Measurements from ENCODE around the gene ALDH7A1.

ALDH7A1 gene

DNA sequence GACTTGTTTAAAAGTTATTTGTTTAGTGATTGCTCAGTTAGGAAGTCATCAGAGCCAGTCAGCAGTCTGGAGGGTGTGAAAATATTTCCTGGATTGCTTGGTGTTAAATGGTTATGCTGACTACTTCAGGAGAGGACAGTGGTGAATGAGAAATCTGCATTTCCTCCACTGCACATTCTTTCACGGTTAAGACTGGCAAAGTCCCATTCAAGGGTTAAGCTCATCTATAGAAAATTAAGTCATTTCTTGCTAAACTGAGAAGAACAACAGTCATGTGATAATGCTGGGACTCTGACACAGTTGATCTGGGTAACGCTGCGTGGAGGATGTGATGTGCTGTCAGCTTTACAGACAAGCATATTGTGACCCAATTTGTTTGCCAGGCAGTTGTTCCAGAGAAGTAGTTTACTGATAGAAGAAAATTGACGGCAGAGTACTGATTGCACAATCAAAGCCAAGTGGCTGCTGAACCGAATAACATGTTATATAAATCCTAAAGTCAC is 91.4 kb downstream of the ALDH7A1 start:
- no peak for DNase-seq

DNA sequence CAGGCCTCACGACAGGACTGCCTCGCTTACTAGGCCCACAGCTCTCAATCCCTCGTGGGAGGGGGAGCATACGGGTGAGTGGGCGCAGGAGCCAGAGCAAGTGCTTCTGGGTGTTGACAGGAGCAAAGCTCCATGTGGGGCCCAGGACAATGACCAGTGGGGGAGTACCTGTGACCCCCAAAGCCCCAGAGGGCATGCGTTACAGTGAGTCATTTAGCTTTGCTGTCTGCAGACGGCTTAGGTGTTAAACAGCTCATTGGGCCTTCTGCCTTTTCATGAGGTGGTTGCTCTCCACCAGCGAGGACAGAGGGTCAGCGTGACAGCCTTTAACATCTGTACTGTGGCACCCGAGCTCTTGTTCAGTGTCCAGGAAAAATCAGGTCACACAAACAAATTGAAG is 93.6 kb downstream of the ALDH7A1 start:
- DNase-seq, result no peak

DNA sequence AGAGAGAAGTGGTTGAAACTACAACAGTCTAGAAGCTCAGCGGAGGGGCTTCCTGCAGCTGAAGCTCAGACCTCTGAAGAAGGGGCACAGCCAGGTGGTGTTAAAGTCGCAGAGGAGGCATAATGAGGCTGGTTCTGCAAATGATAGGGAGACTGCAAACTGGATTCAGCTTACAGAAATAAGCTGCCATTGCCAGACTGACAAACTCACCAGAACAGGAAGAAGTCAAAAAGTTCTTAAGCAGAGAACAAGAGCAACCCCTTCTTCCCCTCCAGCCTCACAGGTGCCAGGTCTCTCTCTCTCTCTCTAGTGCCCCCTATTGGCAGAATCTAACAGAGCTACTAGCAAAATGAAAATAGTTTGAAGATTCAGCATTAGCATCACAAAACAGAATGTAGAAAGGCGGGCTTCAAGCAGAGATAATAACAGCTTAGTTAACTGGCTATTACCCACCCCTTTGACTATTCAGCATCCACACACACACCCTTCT is 95.1 kb downstream of the ALDH7A1 start:
- DNase-seq, result no peak

GRCh38 chr5:126499278-126499677 is 95.7 kb downstream of the ALDH7A1 start:
- no peak for DNase-seq

- no peak for DNase-seq
Observed at GRCh38 chr5:126497506-126497905, 97.5 kb downstream of the ALDH7A1 start.

- DNase-seq, result no peak
Observed at GRCh38 chr5:126494393-126494792, 100.6 kb downstream of the ALDH7A1 start.

DNA sequence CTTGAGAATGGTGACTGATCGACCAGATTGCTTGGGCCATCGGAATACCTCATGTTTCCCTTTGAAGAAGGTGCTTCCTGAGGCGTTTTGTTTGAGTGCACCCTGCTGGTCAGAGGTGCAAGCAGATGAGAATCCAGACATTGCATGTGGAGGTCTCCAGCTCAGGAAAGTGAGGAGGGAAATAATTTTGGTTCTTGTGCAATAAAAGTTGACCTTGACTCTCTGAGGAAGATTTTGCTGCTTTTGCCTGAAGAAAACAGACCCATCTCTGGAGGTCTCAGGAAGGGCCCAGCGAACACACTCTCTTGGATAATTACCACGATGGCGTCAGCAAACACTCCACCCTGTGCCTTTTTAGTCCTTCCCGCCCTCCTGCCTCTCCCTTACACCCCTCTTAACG is 102.1 kb downstream of the ALDH7A1 start:
- no peak for DNase-seq

DNA sequence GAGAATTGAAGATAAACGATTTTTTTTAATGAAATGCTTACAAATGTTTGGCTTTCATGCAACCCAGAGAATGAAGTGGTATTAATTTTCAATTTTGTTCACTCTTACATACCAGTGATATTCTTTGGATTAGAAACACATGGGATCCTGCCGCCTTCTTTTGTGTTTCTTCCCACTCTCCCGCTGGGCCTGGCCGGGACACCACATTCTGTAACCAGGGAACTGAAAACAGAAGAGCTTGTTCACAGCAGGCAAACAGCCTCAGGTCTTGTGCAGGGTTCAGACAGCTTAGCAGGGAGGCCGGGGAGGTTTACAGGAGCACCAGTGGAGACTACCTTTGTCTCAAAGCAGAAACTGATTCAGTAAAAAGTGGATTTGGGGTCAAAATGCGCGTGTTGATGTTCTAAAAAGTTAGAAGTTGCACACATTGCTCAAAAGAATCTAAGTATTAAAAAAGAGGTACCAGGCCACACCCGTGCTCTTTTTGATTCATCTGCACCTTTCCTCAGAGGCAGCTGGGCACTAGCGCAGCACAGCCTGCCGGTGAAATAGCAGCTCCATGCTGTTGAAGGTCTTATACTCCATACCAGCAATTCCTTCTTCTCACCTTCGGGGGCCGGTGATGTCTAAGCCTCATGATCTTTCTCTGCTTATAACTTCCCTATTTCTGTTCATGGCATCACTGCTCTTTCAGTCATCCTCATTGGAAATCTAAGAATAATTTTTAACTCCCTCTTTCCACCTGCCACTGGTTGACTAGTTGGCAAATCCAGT is 104.7 kb downstream of the ALDH7A1 start:
- DNase-seq, result no peak

GRCh38 chr5:126488443-126489065 is 106.5 kb downstream of the ALDH7A1 start:
- DNase-seq, result no peak

- no peak for DNase-seq
Observed at GRCh38 chr5:126487596-126487995, 107.4 kb downstream of the ALDH7A1 start.

DNA sequence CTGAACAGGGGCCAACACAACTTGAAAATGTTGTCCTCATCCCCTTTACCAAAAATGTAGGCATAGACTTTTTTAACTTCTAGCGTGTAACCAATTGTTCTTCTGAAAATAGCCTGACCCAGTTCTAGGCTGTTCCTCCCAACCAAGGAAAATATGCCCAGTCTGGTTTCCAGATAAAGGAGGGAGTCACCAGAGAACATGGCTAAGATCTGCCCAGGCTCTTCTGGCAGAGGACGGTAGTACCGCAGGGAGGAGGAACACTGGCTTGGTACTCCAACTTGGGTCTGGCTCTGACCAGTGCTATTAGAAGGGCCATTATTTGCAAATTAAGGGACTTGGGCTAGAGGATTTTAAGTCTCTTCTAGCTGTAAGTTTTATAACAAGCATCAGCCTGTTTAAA is 108.7 kb downstream of the ALDH7A1 start:
- no peak for DNase-seq

- DNase-seq, result no peak
Observed at GRCh38 chr5:126484253-126484652, 110.8 kb downstream of the ALDH7A1 start.

DNA sequence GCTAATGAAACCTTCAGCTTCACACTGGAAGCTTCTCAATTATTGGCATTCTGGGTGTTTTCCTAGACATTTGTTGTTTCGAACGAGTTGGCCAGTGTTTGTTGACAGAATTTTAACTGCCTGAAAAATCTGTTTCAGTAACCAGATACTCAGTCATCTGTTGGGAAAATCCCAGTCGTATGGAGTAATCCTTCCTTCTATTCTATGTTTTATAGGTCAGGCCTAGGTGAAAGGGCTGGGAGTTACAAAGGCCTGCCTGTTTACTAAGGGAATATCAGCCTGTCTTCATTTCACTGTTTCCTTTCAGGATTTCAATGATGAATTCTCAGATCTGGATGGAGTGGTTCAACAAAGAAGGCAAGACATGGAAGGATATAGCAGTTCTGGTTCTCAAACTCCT is 111.9 kb downstream of the ALDH7A1 start:
- DNase-seq, result no peak

GRCh38 chr5:126482591-126482990 is 112.4 kb downstream of the ALDH7A1 start:
- no peak for DNase-seq

GRCh38 chr5:126481243-126481642 is 113.8 kb downstream of the ALDH7A1 start:
- no peak for DNase-seq

Measured in amniotic stem cell (primary cell).